ENCODE measurements around the gene OLFML2A.
"Not testable (repeated sequence)": the region's sequence is repeated elsewhere in the genome, so short reads cannot be mapped to it uniquely, and the experiment has no call there.

Gene OLFML2A

DNA sequence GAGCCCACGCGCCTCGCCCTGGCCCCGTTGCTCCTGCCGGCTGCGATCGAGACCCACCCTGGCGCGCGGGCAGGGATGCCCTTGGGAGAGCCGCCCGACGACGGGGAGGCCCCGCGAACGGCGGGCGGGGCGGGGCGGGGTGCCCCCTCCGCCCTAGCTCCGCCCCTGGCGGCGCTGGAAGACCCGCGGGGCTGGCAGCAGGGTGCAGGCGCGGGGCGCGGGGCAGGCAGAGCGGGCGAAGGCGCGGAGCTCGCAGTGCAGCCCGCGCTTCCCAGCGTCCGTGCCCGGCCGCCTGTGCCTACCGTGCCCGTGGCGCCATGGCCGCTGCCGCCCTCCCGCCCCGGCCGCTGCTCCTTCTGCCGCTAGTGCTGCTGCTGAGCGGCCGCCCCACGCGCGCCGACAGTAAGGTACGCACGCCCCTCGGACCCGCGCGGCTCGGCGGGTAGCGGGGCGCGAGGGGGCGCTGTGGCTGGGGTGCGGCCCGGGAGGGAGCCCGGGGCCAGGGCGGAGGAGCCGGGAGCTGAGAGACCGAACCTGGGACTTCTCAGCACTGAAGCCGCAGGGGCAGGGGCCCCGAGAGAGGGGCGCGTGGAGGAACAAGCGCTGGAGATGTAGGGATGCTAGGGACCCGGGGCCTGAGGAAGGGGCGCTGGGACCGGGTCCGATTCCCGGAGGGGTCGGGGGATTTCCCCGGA is at the start of gene OLFML2A:
Gene OLFML2A (plus strand): TSS at position 180 of the 695 bp plus-strand sequence. CDS start 138 bp downstream, at position 318.
- no peak for DNase-seq (ENCODE audit: low read depth, low spot score)

DNA sequence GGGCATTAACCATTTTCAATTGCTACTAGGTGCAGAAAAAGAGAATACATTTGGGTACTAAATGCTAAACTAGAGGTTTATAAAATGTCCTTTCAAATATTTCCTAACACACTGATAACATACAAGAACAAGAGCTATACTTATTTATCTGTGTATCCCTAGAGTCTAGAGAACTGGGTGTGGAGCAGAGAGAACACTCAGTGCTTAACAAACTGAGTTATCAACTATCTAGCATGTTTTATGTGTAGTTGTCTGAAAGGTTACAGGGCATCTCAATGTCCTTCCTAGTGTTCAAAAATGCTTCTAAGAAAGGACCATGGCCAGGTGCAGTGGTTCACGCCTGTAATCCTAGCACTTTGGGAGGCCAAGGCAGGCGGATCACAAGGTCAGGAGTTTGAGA is 46.2 kb upstream of the OLFML2A start:
- no peak for DNase-seq (ENCODE audit: low read depth, low spot score)

DNA sequence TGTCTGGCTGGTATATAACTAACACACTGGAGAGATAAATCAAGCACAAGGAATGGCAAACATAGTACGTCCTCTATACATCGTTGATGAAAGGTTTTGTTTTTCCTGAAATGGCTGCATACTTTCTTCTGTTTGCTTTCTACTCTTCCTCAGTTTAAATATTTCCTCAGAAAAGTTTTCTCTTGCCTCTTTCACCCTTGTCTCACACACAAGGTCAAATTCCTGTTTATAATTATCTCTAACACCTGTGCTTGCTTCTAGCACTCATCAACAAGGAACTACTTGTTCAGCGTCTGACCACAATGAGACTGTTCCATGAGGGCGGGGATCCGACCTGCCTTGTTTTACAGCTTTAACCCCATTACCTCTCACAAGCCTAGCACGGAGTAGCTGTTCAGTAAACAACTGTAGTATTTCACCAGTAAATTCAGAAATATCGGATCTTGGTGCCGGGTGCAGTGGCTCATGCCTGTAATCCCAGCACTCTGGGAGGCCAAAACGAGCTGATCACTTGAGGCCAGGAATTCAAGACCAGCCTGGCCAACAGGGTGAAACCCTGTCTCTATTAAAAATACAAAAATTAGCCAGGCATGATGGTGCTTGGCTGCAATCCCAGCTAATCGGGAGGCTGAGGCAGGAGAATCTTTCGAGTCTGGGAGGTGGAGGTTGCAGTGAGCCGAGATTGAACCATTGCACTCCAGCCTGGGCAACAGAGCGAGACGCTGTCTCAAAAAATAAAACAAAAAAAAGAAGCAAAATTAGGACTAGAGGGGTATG is 42.8 kb upstream of the OLFML2A start:
- no peak for DNase-seq (ENCODE audit: low read depth, low spot score)

DNA sequence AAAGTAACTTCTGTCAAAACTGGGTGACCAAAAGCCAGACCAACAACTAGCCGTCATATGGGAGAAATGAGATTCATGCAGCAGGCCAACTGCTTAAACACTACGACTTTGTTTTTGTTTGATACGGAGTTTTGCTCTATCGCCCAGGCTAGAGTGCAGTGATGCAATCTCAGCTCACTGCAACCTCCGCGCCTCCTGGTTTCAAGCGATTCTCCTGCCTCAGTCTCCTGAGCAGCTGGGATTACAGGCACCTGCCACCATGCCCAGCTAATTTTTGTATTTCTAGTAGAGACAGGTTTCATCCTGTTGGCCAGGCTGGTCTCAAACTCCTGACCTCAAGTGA is 42.2 kb upstream of the OLFML2A start:
- not testable (repeated sequence) for DNase-seq (ENCODE audit: low read depth, low spot score)

DNA sequence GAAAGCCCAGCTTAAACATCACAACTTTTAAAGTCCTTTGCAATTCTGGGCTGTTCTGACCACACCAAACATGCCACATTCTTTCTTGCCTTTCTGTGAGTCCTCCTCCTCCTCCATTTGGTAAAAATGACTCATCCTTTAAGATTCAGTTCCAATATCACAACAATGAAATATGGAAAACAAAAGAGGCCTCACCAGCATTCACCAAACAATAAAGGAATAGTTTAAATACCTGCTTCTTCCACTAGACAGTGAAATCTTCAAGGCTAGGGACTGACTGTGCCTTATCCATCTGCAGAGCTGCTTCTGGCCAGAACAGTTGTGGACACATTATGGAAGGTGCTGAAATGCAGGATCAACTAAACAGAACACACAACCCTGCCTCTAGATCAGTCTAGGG is 41.8 kb upstream of the OLFML2A start:
- DNase-seq (ENCODE audit: low read depth, low spot score): no peak

DNA sequence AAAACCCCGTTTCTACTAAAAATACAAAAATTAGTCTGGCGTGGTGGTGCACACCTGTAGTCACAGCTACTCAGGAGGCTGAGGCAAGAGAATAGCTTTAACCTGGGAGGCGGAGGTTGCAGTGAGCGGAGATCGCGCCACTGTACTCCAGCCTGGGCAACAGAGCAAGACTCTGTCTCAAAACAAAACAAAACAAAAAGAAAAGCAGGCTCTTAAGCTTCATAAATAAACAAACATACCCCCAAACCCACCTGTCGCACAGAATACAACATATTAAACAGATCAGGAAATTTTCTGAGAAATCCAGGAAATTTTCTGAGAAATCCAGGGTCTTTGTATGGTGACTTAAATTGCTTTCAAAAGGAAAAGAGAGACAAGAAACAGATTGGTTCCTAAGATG is 38.9 kb upstream of the OLFML2A start:
- DNase-seq (ENCODE audit: low read depth, low spot score): not testable (repeated sequence)

DNA sequence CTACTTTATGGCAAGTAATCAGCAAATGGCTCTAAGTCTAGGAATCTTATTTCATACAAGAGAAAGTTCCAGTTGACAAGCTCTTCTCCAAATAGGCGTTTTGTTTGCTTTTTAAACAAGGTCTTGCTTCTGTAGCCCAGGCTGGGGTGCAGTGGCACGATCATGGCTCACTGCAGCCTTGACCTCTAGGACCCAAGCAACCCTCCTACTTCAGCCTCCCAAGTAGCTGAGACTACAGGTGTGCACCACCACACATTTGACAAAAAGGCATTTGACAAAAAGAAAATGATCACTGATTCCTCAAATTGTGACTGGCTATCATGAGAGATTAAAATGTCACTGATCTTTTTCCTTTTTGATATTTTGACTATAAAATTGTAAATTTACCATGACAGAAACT is 37.6 kb upstream of the OLFML2A start:
- no peak for DNase-seq (ENCODE audit: low read depth, low spot score)

DNA sequence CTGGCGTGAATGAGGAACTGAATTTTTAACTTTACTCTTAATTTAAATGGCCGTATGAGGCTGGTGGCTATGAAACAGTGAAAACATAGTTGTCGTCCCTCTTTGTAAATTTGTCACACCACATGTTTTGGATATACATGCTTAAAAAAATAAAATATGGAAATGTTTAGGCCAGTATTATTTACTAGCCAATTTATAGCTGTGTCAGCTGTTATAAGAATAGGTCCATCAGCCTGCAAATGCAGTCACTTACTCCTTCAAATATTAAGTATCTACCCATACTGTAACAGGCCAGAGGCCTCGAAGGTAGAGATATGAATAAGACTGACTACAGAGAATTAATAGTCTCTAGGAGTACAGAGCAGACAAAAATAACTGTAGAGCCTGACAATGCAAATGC is 35.8 kb upstream of the OLFML2A start:
- DNase-seq (ENCODE audit: low read depth, low spot score): no peak

DNA sequence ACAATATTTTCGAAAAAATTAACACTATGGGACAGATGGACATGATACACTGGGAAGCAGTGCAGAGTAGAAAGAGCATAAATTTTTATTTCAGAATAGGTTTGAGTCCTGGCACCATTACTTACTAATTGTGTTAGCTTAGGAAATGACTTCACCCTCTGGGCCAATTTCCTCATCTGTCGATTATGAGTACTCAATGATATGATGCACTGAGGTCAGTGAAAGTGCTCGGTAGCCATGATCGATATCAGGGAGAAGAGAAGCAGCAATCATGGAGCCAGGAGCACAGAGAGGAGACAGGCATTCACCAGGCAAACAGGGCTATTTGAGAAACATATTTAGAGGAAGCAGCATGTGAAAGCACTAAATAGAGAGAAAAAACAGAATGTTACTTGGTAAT is 35.3 kb upstream of the OLFML2A start:
- no peak for DNase-seq (ENCODE audit: low read depth, low spot score)

DNA sequence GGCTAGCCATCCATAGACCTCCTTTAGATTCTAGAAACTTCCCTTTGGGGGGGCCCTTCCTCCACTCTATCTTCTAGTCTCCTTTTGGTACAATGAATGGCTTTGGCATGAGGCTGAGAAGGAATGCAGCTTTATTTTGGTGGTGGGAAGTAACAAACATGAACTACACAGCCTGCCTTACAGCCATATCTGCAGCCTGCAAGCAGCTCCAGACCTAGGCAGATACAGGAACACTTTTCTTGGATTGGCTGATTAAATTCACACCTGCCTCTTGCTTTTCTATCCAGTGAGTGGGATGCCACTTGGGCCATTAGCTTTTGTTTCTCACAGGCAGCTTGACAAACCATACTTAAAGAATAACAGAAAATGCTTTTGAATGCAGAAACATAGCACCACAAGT is 34.0 kb upstream of the OLFML2A start:
- no peak for DNase-seq (ENCODE audit: low read depth, low spot score)

DNA sequence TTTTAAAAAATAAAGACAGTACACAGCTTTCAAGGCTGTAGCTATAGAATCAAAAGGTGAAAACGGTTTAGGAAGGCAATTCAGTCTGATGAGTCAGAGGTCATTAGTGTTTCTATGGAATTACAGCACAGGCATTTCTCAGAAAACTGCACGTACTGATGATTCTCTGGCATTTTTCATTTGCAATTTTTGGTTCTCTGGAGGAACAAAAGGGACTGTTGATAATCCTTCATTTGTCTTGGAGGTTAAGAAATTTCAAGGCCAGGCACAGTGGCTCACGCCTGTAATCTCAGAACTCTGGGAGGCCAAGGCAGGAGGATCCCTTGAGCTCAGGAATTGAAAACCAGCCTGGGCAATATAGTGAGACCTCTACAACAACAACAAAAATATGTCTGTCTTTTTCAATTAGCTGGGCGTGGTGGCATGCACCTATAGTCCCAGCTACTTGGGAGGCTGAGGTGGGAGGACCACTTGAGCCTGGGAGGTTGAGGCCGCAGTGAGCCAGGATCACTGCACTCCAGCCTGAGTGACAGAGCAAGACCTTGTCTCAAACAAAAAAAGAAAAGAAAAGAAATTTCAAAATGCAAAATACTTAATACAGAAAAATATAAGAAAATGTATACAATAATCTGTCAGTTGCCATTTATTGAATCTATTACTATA is 33.1 kb upstream of the OLFML2A start:
- DNase-seq (ENCODE audit: low read depth, low spot score): no peak

DNA sequence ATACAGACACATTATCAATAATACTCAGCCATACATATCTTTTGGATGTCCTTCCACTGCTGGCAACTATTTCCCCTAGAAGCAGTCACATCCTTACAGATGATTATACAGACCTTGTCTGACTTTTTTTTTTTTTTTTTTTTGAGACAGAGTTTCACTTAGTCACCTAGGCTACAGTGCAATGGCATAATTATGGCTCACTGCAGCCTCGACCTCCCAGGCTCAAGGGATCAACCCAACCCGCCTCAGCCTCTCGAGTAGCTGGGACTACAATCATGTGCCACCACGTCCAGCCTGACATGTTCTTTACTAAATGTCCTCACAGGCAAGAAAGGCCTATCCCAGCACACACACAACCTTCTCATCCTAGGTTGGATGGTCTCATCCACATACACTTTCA is 29.9 kb upstream of the OLFML2A start:
- no peak for DNase-seq (ENCODE audit: low read depth, low spot score)

DNA sequence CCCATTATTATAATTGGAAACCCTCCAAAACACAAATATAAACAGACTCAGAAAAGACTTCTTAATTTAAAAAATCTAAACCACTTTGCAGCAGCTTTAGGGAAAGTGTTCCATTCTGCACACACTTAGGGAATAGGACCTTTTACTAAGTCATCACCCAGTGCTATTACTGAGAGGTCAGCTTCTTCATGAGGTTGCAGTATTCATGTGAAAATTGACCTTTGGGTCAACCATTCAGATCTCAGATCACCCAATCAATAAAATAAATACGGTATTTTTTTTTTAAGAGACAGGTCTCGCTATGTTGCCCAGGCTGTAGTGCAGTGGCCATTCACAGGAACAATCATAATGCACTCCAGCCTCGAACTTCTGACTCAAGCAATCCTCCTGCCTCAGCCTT is 27.6 kb upstream of the OLFML2A start:
- DNase-seq (ENCODE audit: low read depth, low spot score): no peak

DNA sequence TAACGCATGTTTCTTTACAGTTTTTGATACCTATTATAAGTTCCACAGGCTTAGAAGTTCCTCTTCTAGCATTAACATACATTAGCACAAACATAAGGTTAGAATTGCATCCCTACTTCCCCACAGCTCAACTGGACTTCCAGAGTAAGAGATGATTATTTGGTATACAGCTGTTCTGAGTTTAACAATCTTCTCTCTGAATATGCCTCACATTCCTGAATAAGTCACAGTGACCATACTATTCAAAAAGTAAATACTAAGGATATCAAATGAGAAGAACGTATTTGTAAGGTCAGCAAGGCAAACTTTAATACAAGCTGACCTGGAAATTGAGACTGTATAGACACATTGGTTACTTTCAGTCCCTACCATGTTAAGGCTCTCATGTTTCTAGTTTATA is 27.2 kb upstream of the OLFML2A start:
- DNase-seq (ENCODE audit: low read depth, low spot score): no peak

DNA sequence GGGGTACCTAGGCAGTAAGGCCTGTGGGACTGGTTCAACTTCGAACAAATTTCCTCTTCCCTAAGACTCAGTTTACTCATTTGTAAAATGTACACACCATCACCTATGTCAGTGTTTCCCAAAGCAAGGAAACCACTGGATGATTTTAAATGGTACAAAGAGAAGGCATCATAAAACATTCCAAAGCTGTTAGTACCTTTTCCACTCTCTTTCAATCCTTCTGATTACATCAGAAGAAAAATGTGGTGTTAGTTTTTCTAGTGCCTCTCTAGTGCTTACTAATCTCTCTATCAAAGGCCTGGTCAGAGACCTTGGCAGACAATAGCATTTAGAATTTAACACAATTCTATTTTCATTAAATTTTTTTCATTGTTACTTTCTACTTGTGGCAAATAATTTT is 24.0 kb upstream of the OLFML2A start:
- no peak for DNase-seq (ENCODE audit: low read depth, low spot score)

DNA sequence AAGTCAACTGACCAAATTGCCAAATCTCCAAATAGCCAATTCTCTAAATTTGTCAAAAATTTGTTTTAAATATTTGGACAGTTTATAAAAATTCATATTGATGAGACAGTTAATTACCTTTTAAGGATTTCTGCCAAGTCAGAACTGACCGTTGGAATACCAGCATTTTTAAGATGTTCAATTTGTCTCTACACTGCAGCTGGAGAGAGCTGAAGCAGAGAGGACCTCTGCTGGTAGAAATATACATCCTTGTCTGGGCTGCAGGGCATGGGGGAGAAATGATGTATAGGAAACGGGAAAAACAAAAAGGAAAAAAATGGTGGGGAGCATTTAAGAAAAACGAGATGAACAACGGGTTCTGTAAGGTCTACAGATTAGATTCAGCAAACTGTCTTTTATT is 22.6 kb upstream of the OLFML2A start:
- no peak for DNase-seq (ENCODE audit: low read depth, low spot score)

DNA sequence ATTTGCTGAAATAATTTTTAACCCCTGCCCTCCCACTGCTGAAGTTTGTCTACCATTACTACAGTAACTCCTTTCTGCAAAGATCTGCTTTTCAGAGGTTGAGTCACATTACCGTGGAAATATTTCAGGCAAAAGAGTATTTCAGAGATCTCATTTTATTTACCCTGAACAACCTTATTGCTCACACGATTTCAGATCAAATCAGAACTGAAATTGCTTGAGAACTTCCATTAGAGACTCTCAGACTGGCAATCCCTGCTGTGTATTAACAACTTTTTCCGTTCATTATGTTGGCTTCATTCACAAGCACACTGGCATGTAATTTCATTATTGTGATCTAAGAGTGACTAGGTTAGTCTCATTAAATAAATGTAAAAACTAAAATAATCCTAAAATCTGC is 21.9 kb upstream of the OLFML2A start:
- no peak for DNase-seq (ENCODE audit: low read depth, low spot score)

DNA sequence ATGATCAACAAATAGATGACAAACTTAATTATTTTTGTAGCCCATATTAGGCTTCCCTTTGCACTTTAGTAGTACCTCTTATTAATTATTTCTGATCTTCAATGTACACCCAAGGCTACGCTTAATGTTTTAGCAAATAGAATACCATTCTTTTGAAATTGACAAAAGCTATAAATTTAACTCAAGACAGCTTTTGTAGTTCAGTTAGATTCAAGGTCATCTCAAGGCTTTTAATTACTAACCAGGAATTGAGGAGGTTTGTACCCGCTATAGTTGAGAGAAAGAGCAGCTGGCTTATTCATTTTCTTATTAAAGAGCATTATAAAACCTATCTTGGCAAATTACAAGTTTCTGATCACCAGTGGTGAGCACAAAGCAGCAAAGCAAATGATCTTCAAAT is 20.9 kb upstream of the OLFML2A start:
- DNase-seq (ENCODE audit: low read depth, low spot score): no peak

DNA sequence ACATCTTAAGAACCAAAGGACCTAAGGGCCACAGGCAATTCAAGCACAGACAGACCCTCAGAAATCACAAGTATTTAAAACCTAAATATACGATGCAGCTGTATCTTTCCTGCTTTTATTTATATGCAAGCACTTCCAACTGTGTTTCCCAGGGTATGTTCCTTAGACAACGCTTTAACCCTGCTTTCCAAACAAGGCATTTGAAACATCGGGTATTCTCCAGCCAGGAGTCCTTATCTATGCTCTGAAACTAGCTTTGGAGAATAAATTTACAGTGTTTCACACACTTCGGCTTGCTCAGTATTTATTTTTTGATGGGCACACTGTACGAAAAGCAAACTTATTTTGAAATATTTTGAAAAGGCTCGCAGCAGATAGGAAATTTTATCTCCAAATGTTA is 19.3 kb upstream of the OLFML2A start:
- DNase-seq (ENCODE audit: low read depth, low spot score): no peak

DNA sequence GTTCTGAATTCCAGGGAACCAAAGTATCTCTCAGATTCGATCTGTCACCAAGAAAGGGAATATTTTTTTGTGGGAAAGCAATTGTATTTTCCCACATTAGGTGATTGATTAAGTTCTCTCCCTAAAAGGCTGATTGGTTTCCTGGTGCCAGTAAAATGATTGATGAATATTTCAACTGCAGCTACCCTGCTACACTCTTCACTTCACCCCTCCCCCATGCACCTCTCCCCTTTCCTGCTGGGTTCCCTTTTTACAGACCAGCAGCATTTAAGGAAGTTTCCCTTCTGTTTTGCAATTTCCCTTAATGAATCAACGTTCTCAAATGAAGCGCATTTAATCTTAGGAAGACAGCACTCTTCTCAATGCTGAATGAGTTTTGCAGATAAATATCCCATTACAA is 18.9 kb upstream of the OLFML2A start:
- no peak for DNase-seq (ENCODE audit: low read depth, low spot score)

DNA sequence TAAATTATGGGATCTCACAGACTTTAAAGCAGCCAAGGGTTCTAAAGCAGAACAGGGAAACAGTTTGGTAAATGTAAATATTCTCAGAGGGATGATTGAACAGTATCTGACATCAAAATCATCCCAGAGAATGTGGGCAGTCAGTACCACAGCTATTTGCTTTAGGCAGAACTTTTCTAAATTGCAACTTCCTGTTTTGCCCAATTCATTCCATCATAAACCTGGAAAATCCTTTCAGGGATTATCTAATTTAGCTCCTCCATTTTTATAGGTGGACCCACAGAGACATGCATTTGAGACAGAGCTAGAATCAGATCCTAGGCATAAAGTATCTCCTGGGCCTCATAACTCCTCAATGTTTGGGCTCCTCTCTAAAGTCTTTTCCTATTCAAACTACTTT is 18.2 kb upstream of the OLFML2A start:
- DNase-seq (ENCODE audit: low read depth, low spot score): no peak

DNA sequence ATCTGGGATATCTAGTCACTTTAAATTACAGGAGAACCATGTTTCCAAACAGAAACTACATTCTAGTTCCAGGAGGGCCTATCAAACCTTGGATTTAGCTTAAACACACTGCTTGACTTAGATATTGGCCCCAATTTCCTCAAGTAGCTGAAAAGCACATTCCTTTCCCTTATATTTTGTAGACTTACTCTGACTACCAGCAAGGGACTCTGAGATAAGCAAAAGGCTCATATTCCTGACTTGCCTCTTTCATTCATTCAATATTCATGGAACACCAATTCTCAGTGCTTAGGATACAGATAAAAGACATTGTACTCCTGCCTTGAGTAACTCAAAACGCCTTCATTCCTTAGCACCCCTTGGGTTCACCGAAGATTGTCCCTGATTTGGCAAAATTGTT is 17.6 kb upstream of the OLFML2A start:
- DNase-seq (ENCODE audit: low read depth, low spot score): no peak

DNA sequence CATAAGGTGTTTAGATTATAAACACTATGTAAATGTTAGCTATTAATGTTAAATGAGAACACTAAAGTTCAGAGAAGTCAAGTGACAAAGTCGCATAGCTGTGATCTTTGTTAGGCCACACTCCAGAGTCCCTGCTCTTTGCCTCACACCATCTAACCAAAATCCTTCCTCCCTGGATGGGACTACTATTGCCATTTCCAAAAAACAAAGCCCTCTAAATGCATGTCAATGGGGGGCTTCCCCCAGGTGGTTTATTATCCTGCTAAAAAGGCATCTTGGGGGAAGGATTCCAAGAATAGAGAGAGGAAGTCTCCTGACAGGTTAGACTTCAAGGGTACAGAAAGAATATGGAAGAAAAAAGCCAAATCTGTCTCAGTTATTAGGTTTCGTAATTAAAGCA is 16.2 kb upstream of the OLFML2A start:
- DNase-seq (ENCODE audit: low read depth, low spot score): no peak
